Stimulated activated CD4-positive, alpha-beta T cell treated with anti-CD3 and anti-CD28 coated beads, Interleukin-1b, Interleukin-23, amount 100 ng/mL, for 48 hours (primary cell): ENCODE data around the gene TBX6.
"Not testable (repeated sequence)": the region's sequence is repeated elsewhere in the genome, so short reads cannot be mapped to it uniquely, and the experiment has no call there.

ENCODE experiments used
- DNase-seq: peaks from one replicate; pipeline ENCODE4 v3.0.0-alpha.2; 2020

Gene TBX6

GRCh38 chr16:30065102-30065942, 26.4 kb downstream of the TBX6 start, which contains the start of gene ALDOA:
ALDOA (plus strand) TSS chr16:30065760; CDS start chr16:30066898, 1,138 bp downstream.
- peak; percentile 98 for DNase-seq

GRCh38 chr16:30064729-30065101, 27.0 kb downstream of the TBX6 start:
- DNase-seq: no peak

- DNase-seq: peak; percentile 70
Measured at GRCh38 chr16:30063893-30064728, 27.6 kb downstream of the TBX6 start.

- no peak for DNase-seq
Measured at GRCh38 chr16:30063278-30063892, 28.3 kb downstream of the TBX6 start.

- no peak for DNase-seq
Measured at GRCh38 chr16:30060836-30061554, 30.7 kb downstream of the TBX6 start.

GRCh38 chr16:30060346-30060745, 31.4 kb downstream of the TBX6 start:
- DNase-seq: no peak

- DNase-seq: peak; percentile 54
Measured at GRCh38 chr16:30054959-30055553, 36.7 kb downstream of the TBX6 start.

GRCh38 chr16:30054451-30054850, 37.3 kb downstream of the TBX6 start:
- no peak for DNase-seq

GRCh38 chr16:30053376-30054015, 38.2 kb downstream of the TBX6 start:
- no peak for DNase-seq

GRCh38 chr16:30052671-30053372, 38.9 kb downstream of the TBX6 start:
- peak; percentile 93 for DNase-seq

GRCh38 chr16:30051518-30051917, 40.2 kb downstream of the TBX6 start:
- DNase-seq: no peak

GRCh38 chr16:30049871-30050270, 41.9 kb downstream of the TBX6 start:
- DNase-seq: no peak

GRCh38 chr16:30046588-30046987, 45.1 kb downstream of the TBX6 start:
- DNase-seq: no peak

- DNase-seq: no peak
Measured at GRCh38 chr16:30046178-30046577, 45.5 kb downstream of the TBX6 start.

GRCh38 chr16:30041841-30042240, 49.9 kb downstream of the TBX6 start:
- no peak for DNase-seq

- DNase-seq: not testable (repeated sequence)
Measured at GRCh38 chr16:30040690-30041089, 51.0 kb downstream of the TBX6 start.

- DNase-seq: no peak
Measured at GRCh38 chr16:30040221-30040620, 51.5 kb downstream of the TBX6 start.
